GM18505 (cell line): ENCODE measurements around the gene TNIP3.

Experiments used
- ATAC-seq: cut with Tn5 transposase; IDR thresholded peaks from one replicate; pipeline ENCODE4 v1.9.1; 2021; ENCODE audit not compliant: unreplicated experiment
- POLR2A ChIP-seq: IDR thresholded peaks from 4 replicates; pipeline ENCODE4 v1.6.1; 2011; ENCODE audit warnings: borderline replicate concordance; ENCODE audit not compliant: insufficient read depth, insufficient read length; ENCODE audit errors: extremely low read depth

TNIP3 gene

DNA sequence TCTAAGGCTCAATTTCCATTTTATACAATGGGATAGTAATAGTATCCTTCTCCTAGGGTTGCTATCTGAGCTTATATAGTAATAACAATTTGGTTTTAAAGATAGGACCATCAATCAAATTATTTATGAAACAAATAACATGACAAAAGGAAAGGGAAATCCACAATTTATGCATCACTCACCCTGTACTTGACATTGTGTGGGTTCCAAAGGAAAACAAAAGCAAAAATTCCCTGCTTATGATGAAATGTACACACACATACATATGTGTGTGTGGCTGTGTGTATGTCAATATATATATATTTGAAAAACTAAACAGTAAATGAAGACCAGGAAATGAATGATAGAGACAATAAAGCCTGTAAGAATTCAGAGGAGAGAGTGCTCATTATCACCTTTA, 2.9 kb upstream of the TNIP3 start:
- TF ChIP-seq POLR2A, result no peak
- ATAC-seq, result no peak

GRCh38 chr4:121165206-121165605, 1.1 kb upstream of the TNIP3 start:
- no peak for ATAC-seq
- TF ChIP-seq POLR2A, result no peak

DNA sequence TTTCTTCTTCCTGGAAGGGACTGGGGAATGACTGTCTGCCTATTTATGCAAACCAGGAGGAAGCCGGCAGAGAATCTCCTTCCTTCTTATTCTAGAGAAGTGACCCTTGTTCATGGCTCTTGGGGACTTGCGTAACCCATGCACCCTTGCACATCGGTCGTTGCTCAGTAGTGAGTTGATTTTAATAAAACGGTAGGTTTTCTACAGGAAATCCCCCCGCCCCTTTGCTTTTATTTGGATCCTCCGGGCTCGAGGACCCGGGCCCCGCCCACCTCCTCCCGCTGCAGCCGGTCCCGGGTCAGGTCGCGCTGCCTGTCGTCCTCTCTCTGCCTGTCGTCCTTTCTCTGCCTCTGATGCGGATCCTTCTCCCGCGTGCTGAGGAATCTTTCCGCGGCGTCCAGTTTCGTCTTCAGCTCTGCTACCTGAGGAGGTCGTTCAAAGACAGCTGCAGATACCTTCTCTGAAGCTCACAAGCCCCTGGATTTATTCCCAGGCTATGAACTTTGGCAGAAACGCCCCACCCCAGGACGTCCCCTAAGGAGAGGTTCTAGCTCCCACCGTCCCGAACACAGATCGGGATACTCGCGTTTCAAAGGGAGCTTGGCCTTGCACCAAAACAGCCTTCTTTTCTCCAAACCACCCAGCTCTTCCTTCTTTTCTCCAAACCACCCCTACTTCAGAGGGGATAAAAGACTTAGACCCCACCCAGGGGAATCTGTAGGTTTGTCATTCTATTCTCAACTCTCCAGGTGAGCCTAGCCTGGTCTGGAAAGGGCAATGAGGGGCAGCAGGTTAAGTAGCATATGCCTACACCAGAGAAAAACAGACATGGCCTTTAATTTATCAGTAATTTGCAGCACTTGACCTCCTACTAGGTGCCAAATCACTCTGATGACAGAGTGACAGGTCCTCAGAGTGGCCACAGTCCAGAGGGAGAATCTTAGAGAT, 7.0 kb downstream of the TNIP3 start:
- TF ChIP-seq POLR2A, result no peak
- no peak for ATAC-seq

GRCh38 chr4:121155893-121156292, 8.2 kb downstream of the TNIP3 start:
- ATAC-seq, result no peak

DNA sequence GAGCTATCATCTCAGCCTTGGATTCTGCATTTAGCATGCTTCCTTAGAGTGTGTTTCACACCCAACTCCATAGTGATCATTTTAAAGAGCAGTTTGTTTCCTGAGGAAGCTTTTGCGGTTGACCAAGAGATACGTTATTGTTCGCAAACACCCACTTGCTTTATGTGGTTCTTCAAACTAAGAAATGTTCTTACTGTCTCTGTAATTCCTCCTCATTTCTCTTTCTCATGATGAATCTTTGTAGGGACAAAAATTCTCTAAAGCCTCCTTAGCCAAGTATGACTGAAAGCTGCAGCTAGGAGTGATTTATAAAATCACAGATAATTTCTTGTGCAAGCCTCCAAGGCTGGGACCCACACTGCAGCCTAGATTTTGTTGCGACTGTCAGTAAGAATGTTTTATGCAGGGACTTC, 10.0 kb downstream of the TNIP3 start:
- no peak for ATAC-seq
- TF ChIP-seq POLR2A, result no peak

More at GRCh38 chr4:121155893-121156292, 8.2 kb downstream of the TNIP3 start:
- no peak for TF ChIP-seq POLR2A

DNA sequence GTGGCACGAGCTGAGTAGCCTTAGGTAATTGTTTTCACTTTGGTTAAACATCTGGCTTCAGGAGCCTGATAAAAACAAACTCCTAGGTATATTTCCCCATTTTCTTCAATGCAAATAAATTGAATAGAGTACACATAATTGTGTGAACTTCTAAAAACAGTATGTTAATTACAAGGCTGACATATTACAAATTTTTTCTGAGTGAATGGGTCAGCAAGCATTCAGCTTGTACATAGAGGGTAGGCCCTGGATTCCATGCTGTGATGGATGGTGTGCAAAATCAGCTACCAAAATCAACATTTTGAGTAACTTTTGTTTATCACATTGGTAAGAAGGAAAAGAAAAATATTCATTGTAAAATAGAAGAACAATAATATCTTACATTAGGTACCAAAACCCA, 12.2 kb downstream of the TNIP3 start:
- no peak for TF ChIP-seq POLR2A
- no peak for ATAC-seq

- TF ChIP-seq POLR2A, result no peak
- ATAC-seq, result no peak
These were observed 13.6 kb downstream of the TNIP3 start for GRCh38 chr4:121150486-121150885.

DNA sequence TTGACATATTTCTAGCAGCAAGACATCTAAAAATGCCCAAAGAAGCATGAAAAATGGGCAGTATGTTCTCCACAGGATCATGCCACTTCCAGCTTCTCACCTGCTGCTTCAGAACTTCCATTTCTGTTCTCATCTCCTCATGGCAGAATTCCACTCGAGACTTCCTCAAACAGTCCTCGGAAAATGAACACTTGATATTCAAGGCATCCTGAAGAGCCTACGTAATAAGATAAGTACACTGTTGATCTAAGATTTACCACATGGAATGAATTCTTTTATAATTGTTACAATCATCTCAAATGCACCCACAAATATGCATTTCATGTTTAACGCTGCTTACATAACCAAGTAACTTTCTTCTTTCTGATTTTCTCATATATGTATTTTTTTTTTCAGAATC, 14.1 kb downstream of the TNIP3 start:
- ATAC-seq, result no peak
- no peak for TF ChIP-seq POLR2A

DNA sequence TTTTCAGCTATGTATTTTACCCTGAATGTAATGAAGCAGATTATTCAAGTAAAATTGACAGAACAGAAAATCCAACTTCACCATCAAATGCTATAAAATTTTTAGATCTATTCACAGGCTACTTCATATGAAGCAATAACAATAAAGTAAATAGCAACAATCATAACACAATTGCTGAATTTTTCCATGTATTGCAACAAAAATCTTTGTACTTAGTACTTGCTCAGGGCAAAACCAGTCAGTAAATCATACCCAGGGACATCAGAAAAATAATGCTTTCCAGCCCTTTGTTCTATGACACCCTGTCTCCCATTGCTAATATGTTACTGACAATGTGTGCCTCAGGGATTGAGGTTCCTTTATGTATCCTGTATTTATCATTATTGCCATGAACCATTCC, 15.5 kb downstream of the TNIP3 start:
- TF ChIP-seq POLR2A, result no peak

GRCh38 chr4:121148000-121148399, 16.1 kb downstream of the TNIP3 start:
- TF ChIP-seq POLR2A, result no peak

More for the DNA sequence above, 15.5 kb downstream of the TNIP3 start:
- ATAC-seq, result no peak

GRCh38 chr4:121146530-121146929, 17.6 kb downstream of the TNIP3 start:
- no peak for ATAC-seq
- TF ChIP-seq POLR2A, result no peak

More at GRCh38 chr4:121148000-121148399, 16.1 kb downstream of the TNIP3 start:
- ATAC-seq, result no peak

DNA sequence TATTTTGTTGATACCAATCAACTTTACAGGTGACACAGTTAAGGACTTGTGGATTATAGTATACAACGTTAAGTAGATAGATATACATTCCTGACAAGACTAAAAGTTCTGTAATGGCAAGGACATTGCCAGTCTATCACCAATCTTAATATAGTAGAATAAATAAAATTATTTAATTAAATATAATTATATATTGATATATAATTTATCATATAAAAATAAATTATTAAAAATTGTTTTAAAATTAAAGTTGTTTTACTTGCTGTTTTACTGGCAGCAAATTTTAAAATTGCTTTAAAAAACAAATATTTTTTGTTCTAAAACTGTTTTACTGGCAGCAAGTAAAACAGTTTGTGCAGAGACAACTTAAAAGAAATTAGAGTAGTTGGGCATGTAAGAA, 18.7 kb downstream of the TNIP3 start:
- no peak for ATAC-seq
- TF ChIP-seq POLR2A, result no peak

DNA sequence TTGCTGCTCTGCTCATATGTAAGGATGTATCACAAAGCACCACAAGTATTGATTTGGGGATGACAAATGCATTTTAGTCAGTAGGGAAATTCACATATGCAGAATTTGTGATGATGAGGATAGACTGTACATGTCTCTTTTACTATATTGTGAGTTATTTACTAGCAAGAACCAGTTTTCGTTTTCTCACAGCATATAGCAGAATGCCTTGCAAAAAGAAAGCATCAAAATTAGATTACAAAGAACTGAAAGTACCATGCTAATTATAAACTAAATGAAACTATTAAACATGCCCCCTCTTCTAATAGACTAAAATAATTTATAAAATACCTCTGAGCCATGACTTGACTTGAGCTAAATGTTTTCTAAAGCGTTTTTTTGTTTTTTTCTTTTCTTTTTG, 20.1 kb downstream of the TNIP3 start:
- no peak for ATAC-seq

GRCh38 chr4:121143131-121143530, 21.0 kb downstream of the TNIP3 start:
- TF ChIP-seq POLR2A, result no peak
- no peak for ATAC-seq

More for the DNA sequence above, 20.1 kb downstream of the TNIP3 start:
- no peak for TF ChIP-seq POLR2A

GRCh38 chr4:121140716-121141460, 23.2 kb downstream of the TNIP3 start:
- ATAC-seq, result no peak
- no peak for TF ChIP-seq POLR2A
